Measurements from ENCODE around the gene VASH2. TPM values are rescaled to one million over a fixed set of nuclear protein-coding genes. Genes with fewer than 3 reads are reported as not detected.
"Not testable (repeated sequence)": the region's sequence is repeated elsewhere in the genome, so short reads cannot be mapped to it uniquely, and the experiment has no call there.

Gene VASH2
- total RNA-seq, 1 donor from 2014 or later, result 0.07 TPM

- Mint-ChIP-seq H3K27me3 (peaks cover 2% of the 10 kb centered on the region), H3K4me3 (no peak overlapping the region), H3K27ac (no peak overlapping the region), H3K4me1 (peaks cover 3% of the 10 kb centered on the region), H3K9me3 (no peaks in the 10 kb centered on the region), H3K36me3 (ENCODE audit: low read depth) (no peaks in the 10 kb centered on the region)
- ChIA-PET POLR2A (no interaction called here), CTCF (no interaction called here)
- no peak for DNase-seq
- ATAC-seq (ENCODE audit: low read depth), result no peak
- intact Hi-C loops (cut with micrococcal nuclease), result no loop called here
- no peak for TF ChIP-seq CTCF (IDR thresholded peaks at IDR 0.05)
Observed at GRCh38 chr1:212962509-212962908, 12.2 kb downstream of the VASH2 start.

- no peak for DNase-seq
- Mint-ChIP-seq H3K9me3 (no peaks in the 10 kb centered on the region), H3K4me3 (no peak overlapping the region), H3K4me1 (peaks cover 3% of the 10 kb centered on the region), H3K27me3 (no peaks in the 10 kb centered on the region), H3K36me3 (ENCODE audit: low read depth) (no peaks in the 10 kb centered on the region), H3K27ac (no peak overlapping the region)
- no peak for ATAC-seq (ENCODE audit: low read depth)
- ChIA-PET CTCF (no interaction called here), POLR2A (interaction anchor here (0.6 kb wide), 1 partner anchor 1438 kb away, joined by 5 read pairs; no protein-coding TSS in a partner anchor)
- no peak for TF ChIP-seq CTCF (IDR thresholded peaks at IDR 0.05)
- intact Hi-C loops (cut with micrococcal nuclease), result no loop called here
Observed at GRCh38 chr1:212964102-212964501, 13.8 kb downstream of the VASH2 start.

GRCh38 chr1:212964993-212965392, 14.7 kb downstream of the VASH2 start:
- H3K36me3 Mint-ChIP-seq (ENCODE audit: low read depth); H3K27me3 Mint-ChIP-seq; intact Hi-C loops (cut with micrococcal nuclease); ATAC-seq (ENCODE audit: low read depth); CTCF ChIA-PET; H3K9me3 Mint-ChIP-seq; H3K4me3 Mint-ChIP-seq; DNase-seq; POLR2A ChIA-PET; H3K4me1 Mint-ChIP-seq; H3K27ac Mint-ChIP-seq: not testable (repeated sequence)

- POLR2A ChIA-PET, result no interaction called here
- CTCF ChIA-PET, result interaction anchor here (0.6 to 2.2 kb wide), 3 partner anchors 12 to 28 kb away, joined by 3 to 6 read pairs (median 4); no protein-coding TSS in a partner anchor
- Mint-ChIP-seq H3K27me3 (no peaks in the 10 kb centered on the region), H3K4me3 (no peak overlapping the region), H3K4me1 (no peaks in the 10 kb centered on the region), H3K27ac (no peak overlapping the region), H3K9me3 (no peaks in the 10 kb centered on the region), H3K36me3 (ENCODE audit: low read depth) (no peaks in the 10 kb centered on the region)
- DNase-seq (no peak), ATAC-seq (ENCODE audit: low read depth) (no peak)
- intact Hi-C loops (cut with micrococcal nuclease), result no loop called here
- no peak for TF ChIP-seq CTCF (IDR thresholded peaks at IDR 0.05)
Observed at GRCh38 chr1:212966616-212967015, 16.3 kb downstream of the VASH2 start.

GRCh38 chr1:212967801-212968200, 17.5 kb downstream of the VASH2 start:
- Mint-ChIP-seq H3K36me3 (ENCODE audit: low read depth) (no peaks in the 10 kb centered on the region), H3K27me3 (no peaks in the 10 kb centered on the region), H3K4me3 (no peak overlapping the region), H3K9me3 (no peaks in the 10 kb centered on the region), H3K4me1 (no peaks in the 10 kb centered on the region), H3K27ac (no peak overlapping the region)
- ATAC-seq (ENCODE audit: low read depth) (no peak), DNase-seq (no peak)
- ChIA-PET CTCF (interaction anchor here (2.0 to 2.2 kb wide), 2 partner anchors 13 to 27 kb away, joined by 4 to 6 read pairs; no protein-coding TSS in a partner anchor), POLR2A (interaction anchor here (0.6 kb wide), 1 partner anchor 173 kb away, joined by 3 read pairs; no protein-coding TSS in a partner anchor)
- TF ChIP-seq CTCF (IDR thresholded peaks at IDR 0.05), result no peak
- intact Hi-C loops (cut with micrococcal nuclease), result no loop called here

GRCh38 chr1:212968368-212968863, 18.1 kb downstream of the VASH2 start:
- no peak for ATAC-seq (ENCODE audit: low read depth)

More at GRCh38 chr1:212968368-212968863, 18.1 kb downstream of the VASH2 start:
- POLR2A ChIA-PET, result no interaction called here
- intact Hi-C loops (cut with micrococcal nuclease), result no loop called here
- no peaks in the 10 kb centered on the region for H3K9me3 Mint-ChIP-seq
- DNase-seq, result no peak
- CTCF ChIA-PET, result interaction anchor here (0.6 to 2.2 kb wide), 3 partner anchors 14 to 72 kb away, joined by 3 to 6 read pairs (median 4); no protein-coding TSS in a partner anchor
- no peaks in the 10 kb centered on the region for H3K36me3 Mint-ChIP-seq (ENCODE audit: low read depth)
- TF ChIP-seq CTCF (IDR thresholded peaks at IDR 0.05), result no peak
- H3K27ac Mint-ChIP-seq, result no peak overlapping the region
- H3K4me1 Mint-ChIP-seq, result no peaks in the 10 kb centered on the region
- H3K27me3 Mint-ChIP-seq, result no peaks in the 10 kb centered on the region
- H3K4me3 Mint-ChIP-seq, result no peak overlapping the region
